ENCODE results near the gene RFX1. TPM values are rescaled to one million over a fixed set of nuclear protein-coding genes. Genes with fewer than 3 reads are reported as not detected.

Gene RFX1
- total RNA-seq, 2 donors from 2014 or later, result 17.1 to 24.3 TPM

DNA sequence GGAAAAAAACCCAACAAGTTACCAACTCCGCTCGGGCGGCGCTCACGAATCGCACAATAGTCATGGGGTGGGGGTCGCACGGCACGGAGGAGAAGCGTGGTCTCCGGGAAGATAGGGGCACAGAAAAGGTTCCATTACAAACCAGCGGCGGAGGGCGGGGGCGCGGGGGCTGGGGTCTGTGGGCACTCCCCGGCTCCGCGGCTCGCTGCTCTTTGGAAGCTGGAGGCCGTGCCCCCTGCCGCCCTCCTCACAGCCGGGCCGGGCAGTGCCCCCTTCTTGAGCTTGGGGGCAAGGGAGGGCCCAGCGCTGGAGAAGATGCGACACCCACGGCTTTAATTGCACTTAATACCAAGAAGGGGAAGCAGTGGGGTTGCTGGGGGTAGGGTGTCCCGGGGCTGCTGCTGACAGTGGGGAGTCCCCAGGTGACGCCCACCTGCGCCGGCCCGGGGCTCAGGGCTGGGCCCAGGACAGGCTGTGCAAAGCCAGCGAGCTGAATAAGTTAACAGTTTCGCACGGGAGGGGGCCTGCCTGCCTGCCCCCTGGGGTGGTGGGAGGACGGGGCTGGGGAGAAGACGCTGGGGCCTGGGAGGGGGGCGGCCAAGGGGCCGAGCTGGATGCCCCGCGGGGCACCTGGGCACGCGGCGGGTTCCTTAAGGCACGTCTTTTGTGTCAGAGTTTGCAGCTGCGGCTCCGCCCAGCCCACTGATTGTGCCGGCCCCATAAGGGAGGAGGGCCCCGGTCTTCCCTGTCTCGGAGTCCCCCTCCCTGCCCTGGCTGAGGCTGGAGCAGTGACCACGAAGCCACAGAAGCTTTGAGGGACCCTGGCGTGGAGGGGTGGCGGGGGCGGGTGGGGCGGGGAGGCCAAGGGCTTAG, 44.1 kb downstream of the RFX1 start:
- no peaks in the 10 kb centered on the region for H3K9me3 Mint-ChIP-seq
- TF ChIP-seq CTCF (conservative IDR thresholded peaks at IDR 0.05), result no peak
- Histone ChIP-seq H3K36me3 (ENCODE audit: control insufficient read depth, insufficient read depth, low read length) (peaks cover 33% of the 10 kb centered on the region), H3K9ac (ENCODE audit: extremely low read depth, low read length, poor library complexity, severe bottlenecking) (no peak overlapping the region), H3K9me3 (ENCODE audit: control insufficient read depth, low read length) (no peaks in the 10 kb centered on the region), H3K4me1 (ENCODE audit: control insufficient read depth, insufficient read depth, low read length) (no peaks in the 10 kb centered on the region), H3K27ac (ENCODE audit: low read depth, low read length) (peak overlapping the region; percentile 32), H3K4me3 (ENCODE audit: low read length) (no peak overlapping the region), H3K27me3 (ENCODE audit: control insufficient read depth, insufficient read depth, low read length, poor library complexity, severe bottlenecking) (no peaks in the 10 kb centered on the region)
- 72 to 80% methylated on average over 27 to 55 of the region's 55 CpGs for WGBS, 2 experiments (ENCODE audit: insufficient coverage in 1 of 2, insufficient read length in 1 of 2)
- H3K27ac Mint-ChIP-seq, result no peak overlapping the region
- peaks cover 18% of the 10 kb centered on the region for H3K27me3 Mint-ChIP-seq (ENCODE audit: insufficient read depth)
- H3K4me3 Mint-ChIP-seq, result peak overlapping the region; percentile 34
- peaks cover 5% of the 10 kb centered on the region for H3K4me1 Mint-ChIP-seq
- H3K36me3 Mint-ChIP-seq (ENCODE audit: low read depth), result peaks cover 34% of the 10 kb centered on the region
- peak; percentile 86 for DNase-seq

GRCh38 chr19:13960863-13961784, 45.0 kb downstream of the RFX1 start:
- H3K4me1 ChIP-seq (ENCODE audit: control insufficient read depth, insufficient read depth, low read length), result no peaks in the 10 kb centered on the region
- 94 to 95% methylated on average over 18 to 36 of the region's 39 CpGs for WGBS, 2 experiments (ENCODE audit: insufficient coverage in 1 of 2, insufficient read length in 1 of 2)
- Mint-ChIP-seq H3K4me1 (peaks cover 5% of the 10 kb centered on the region), H3K36me3 (ENCODE audit: low read depth) (peaks cover 41% of the 10 kb centered on the region), H3K27me3 (ENCODE audit: insufficient read depth) (peaks cover 18% of the 10 kb centered on the region), H3K9me3 (no peaks in the 10 kb centered on the region), H3K4me3 (no peak overlapping the region), H3K27ac (no peak overlapping the region)
- no peak overlapping the region for H3K4me3 ChIP-seq (ENCODE audit: low read length)
- TF ChIP-seq CTCF (conservative IDR thresholded peaks at IDR 0.05), result no peak
- no peaks in the 10 kb centered on the region for H3K27me3 ChIP-seq (ENCODE audit: control insufficient read depth, insufficient read depth, low read length, poor library complexity, severe bottlenecking)
- no peaks in the 10 kb centered on the region for H3K9me3 ChIP-seq (ENCODE audit: control insufficient read depth, low read length)
- no peak overlapping the region for H3K9ac ChIP-seq (ENCODE audit: extremely low read depth, low read length, poor library complexity, severe bottlenecking)
- peaks cover 32% of the 10 kb centered on the region for H3K36me3 ChIP-seq (ENCODE audit: control insufficient read depth, insufficient read depth, low read length)
- no peak overlapping the region for H3K27ac ChIP-seq (ENCODE audit: low read depth, low read length)
- DNase-seq, result no peak

- Histone ChIP-seq H3K4me3 (ENCODE audit: low read length) (no peak overlapping the region), H3K27ac (ENCODE audit: low read depth, low read length) (no peak overlapping the region), H3K36me3 (ENCODE audit: control insufficient read depth, insufficient read depth, low read length) (peaks cover 37% of the 10 kb centered on the region), H3K27me3 (ENCODE audit: control insufficient read depth, insufficient read depth, low read length, poor library complexity, severe bottlenecking) (no peaks in the 10 kb centered on the region), H3K4me1 (ENCODE audit: control insufficient read depth, insufficient read depth, low read length) (no peaks in the 10 kb centered on the region), H3K9ac (ENCODE audit: extremely low read depth, low read length, poor library complexity, severe bottlenecking) (no peak overlapping the region), H3K9me3 (ENCODE audit: control insufficient read depth, low read length) (no peaks in the 10 kb centered on the region)
- peak; percentile 69 for TF ChIP-seq CTCF (conservative IDR thresholded peaks at IDR 0.05)
- DNase-seq, result peak; percentile 80
- Mint-ChIP-seq H3K4me1 (peaks cover 5% of the 10 kb centered on the region), H3K36me3 (ENCODE audit: low read depth) (peaks cover 45% of the 10 kb centered on the region), H3K27ac (no peak overlapping the region), H3K27me3 (ENCODE audit: insufficient read depth) (peaks cover 18% of the 10 kb centered on the region), H3K4me3 (no peak overlapping the region), H3K9me3 (no peaks in the 10 kb centered on the region)
- 95 to 96% methylated on average over 21 to 27 of the region's 27 CpGs for WGBS, 2 experiments (ENCODE audit: insufficient coverage in 1 of 2, insufficient read length in 1 of 2)
Observed at GRCh38 chr19:13959962-13960862, 45.9 kb downstream of the RFX1 start.

All from endodermal cell (in vitro differentiated cells).